ENCODE results near the gene CBS.
"Not testable (repeated sequence)": the region's sequence is repeated elsewhere in the genome, so short reads cannot be mapped to it uniquely, and the experiment has no call there.

DNA sequence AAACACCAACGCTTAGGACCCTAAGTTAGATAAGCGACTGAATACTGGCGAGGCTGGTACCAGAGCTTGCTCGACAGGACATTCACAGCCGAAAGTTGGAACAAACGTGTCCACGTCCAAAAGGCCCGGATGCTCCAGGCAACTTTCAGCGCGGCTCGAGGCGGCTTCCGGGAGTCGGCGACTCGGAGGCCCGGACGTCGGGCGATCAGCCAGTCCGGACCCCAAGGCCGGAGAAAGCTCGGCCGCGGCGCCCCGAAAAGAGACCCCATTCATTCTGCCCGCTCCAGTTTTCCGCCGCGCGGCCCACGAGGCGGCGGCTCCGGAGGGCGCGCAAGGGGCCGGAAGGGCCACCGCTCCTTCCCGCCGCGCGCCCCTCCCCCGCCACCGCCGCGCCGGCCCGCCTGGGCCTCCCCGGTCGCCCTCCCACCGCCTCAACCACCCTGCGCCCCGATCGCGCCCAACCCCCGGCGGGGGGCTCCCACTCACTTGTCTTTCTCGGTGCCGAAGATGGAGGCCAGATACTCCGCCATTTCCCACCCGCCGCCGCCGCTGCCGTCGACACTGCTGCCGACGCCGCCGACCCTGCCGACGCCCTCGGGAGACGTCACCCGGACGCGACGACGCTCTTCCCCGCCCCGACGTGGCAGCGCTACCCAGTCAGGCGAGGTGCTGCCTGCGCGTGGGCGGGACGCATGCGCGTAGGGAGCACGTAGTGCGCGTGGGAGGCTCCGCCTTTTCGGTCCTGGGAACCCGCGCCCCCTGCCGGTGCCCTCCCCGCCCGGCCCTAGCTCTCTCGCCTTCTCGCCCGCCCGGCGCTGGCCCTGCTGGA is 31.5 kb upstream of the CBS start, which contains the start of gene U2AF1:
- TF ChIP-seq, protein P1, sequence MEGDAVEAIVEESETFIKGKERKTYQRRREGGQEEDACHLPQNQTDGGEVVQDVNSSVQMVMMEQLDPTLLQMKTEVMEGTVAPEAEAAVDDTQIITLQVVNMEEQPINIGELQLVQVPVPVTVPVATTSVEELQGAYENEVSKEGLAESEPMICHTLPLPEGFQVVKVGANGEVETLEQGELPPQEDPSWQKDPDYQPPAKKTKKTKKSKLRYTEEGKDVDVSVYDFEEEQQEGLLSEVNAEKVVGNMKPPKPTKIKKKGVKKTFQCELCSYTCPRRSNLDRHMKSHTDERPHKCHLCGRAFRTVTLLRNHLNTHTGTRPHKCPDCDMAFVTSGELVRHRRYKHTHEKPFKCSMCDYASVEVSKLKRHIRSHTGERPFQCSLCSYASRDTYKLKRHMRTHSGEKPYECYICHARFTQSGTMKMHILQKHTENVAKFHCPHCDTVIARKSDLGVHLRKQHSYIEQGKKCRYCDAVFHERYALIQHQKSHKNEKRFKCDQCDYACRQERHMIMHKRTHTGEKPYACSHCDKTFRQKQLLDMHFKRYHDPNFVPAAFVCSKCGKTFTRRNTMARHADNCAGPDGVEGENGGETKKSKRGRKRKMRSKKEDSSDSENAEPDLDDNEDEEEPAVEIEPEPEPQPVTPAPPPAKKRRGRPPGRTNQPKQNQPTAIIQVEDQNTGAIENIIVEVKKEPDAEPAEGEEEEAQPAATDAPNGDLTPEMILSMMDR (IDR thresholded peaks at IDR 0.05): not testable (repeated sequence)
- not testable (repeated sequence) for TF ChIP-seq POLR2A, EP300 (IDR thresholded peaks at IDR 0.05)
- TF ChIP-seq POLR2AphosphoS5 (IDR thresholded peaks at IDR 0.05): peak in 2 of 4 donors; percentile 51 to 76

Measured in sigmoid colon (tissue), 4 donors.